ENCODE measurements around the gene B4GALT1. TPM values are rescaled to one million over a fixed set of nuclear protein-coding genes. Genes with fewer than 3 reads are reported as not detected.

The B4GALT1 gene
- total and polyA plus RNA-seq, 2 donors (not counting 3 experiments of a cell fraction or from before 2014, with no cell fraction given) = 61.4 to 66.5 TPM

DNA sequence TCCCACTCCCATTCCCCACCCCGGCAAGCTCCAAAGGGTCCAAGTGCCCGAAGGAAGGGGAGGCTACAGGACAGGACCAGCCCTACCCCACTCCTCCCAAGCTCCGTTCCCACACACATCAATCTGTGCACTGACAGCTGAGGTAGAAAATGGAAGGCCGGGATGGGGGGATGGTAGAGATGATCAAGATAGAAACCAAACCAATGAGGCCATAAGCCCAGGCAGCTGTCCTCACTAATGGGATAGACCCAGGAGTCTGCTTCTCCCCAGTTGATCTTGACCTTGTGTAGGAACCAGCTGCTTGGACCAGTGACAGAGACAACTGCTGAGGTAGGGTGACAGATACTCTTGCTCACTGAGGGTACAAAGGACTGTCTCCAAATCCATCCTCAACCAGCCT lies 38.6 kb downstream of the B4GALT1 start:
- TF ChIP-seq GATA2 (IDR thresholded peaks at IDR 0.05; ENCODE audit: insufficient read depth, insufficient read length, low read depth, low read length) (no peak), FOS (IDR thresholded peaks at IDR 0.05; ENCODE audit: borderline replicate concordance, insufficient read depth, low read length) (no peak), MYC (IDR thresholded peaks at IDR 0.05; ENCODE audit: low read depth, low read length) (no peak), MAX (IDR thresholded peaks at IDR 0.05; ENCODE audit: insufficient read depth, insufficient read length) (no peak), POLR2A (IDR thresholded peaks at IDR 0.05; ENCODE audit: low read depth, low read length) (no peak), JUN (IDR thresholded peaks at IDR 0.05; ENCODE audit: borderline replicate concordance, insufficient read depth, insufficient read length, low read depth) (no peak), CTCF (IDR thresholded peaks at IDR 0.05; ENCODE audit: extremely low read depth in 1 of 2, insufficient read depth in 1 of 2, low read depth in 1 of 2, low read length in 2 of 2) (no peak), POLR2AphosphoS5 (IDR thresholded peaks at IDR 0.05; ENCODE audit: insufficient read depth, low read depth, low read length) (no peak)
- FAIRE-seq (no peak), DNase-seq (ENCODE audit: low read depth, low spot score) (no peak)
- no peak overlapping the region for H2AFZ ChIP-seq (ENCODE audit: low read depth, low read length)
- peaks cover 17% of the 10 kb centered on the region for H3K4me1 ChIP-seq (ENCODE audit: control insufficient read depth, extremely low read depth, insufficient read depth, low read length)
- no peak overlapping the region for H3K4me3 ChIP-seq (replicated peaks in 1 of 3; ENCODE audit: insufficient read depth in 1 of 3, low read depth in 1 of 3, low read length in 3 of 3)
- CTCF ChIA-PET = interaction anchor here (0.8 to 1.1 kb wide), 2 partner anchors 23 to 58 kb away, joined by 3 read pairs; no protein-coding TSS in a partner anchor
- no peaks in the 10 kb centered on the region for H3K79me2 ChIP-seq (ENCODE audit: control insufficient read depth, insufficient read depth, low read length)
- no peak overlapping the region for H3K27ac ChIP-seq (ENCODE audit: insufficient read depth, low read depth, low read length)
- intact Hi-C loops (cut with micrococcal nuclease) (no loop called here), dilution Hi-C loops (cut with MboI; ENCODE audit: extremely low pct_ligation_motif_present, low sequenced_read_pairs) (no loop called here)
- H3K9me3 ChIP-seq (replicated peaks; ENCODE audit: control insufficient read depth, insufficient read depth, low read length) = no peaks in the 10 kb centered on the region
- H4K20me1 ChIP-seq (replicated peaks; ENCODE audit: control insufficient read depth, extremely low read depth, insufficient read depth, low read length) = no peaks in the 10 kb centered on the region
- no peaks in the 10 kb centered on the region for H3K9me1 ChIP-seq (replicated peaks; ENCODE audit: control insufficient read depth, extremely low read depth, insufficient read depth, low read length)
- no peak overlapping the region for H3K4me2 ChIP-seq (ENCODE audit: insufficient read depth, low read length)
- peaks cover 0 to 12% of the 10 kb centered on the region in 2 experiments for H3K36me3 ChIP-seq (ENCODE audit: control insufficient read depth in 2 of 2, extremely low read depth in 1 of 2, insufficient read depth in 2 of 2, low read length in 2 of 2)
- H3K27me3 ChIP-seq (ENCODE audit: control insufficient read depth in 2 of 2, insufficient read depth in 2 of 2, low read length in 2 of 2) = no peaks in the 10 kb centered on the region
- POLR2A ChIA-PET = no interaction called here
- BruUV-seq (replicated peaks) = no TSS peak
- no peak overlapping the region for H3K9ac ChIP-seq (replicated peaks; ENCODE audit: extremely low read depth, insufficient read depth, low read length)

Measured in endothelial cell of umbilical vein (primary cell).